ENCODE data around the gene BSG. TPM values are rescaled to one million over a fixed set of nuclear protein-coding genes. Genes with fewer than 3 reads are reported as not detected.

The BSG gene
- polyA plus RNA-seq, 1 donor from 2014 or later: 209 TPM

DNA sequence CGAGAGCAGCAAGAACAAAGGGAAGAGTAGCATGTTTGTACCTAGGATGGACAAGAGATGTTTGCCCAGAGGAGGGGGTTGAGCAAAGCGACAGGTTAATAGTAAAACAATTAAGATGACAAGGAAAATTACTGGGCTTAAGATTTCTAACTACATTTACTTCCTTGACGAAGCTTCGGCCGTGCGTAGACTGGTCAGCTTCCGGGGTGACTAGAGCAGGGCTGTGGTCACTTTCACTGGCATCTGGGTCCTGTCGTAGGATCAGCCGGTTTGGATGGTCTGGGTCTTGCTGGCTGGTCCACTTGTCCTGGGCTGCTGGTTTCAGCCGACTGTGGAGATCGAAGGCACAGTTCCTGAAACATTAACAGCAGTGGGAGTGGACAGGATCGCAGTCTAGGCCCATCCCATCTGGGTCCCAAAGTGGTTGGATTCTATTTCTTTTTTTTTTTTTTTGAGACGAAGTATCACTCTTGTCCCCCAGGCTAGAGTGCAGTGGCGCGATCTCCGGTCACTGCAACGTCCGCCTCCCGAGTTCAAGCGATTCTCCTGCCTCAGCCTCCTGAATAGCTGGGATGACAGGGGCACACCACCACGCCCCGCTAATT is 5.0 kb upstream of the BSG start:
- TF ChIP-seq MXI1 (conservative IDR thresholded peaks at IDR 0.05; ENCODE audit: poor library complexity, severe bottlenecking): no peak
- TF ChIP-seq SMC3 (conservative IDR thresholded peaks at IDR 0.05; ENCODE audit: poor library complexity): no peak
- no peak for TF ChIP-seq POLR2AphosphoS5 (IDR thresholded peaks at IDR 0.05)
- no peak for TF ChIP-seq RAD21 (conservative IDR thresholded peaks at IDR 0.05)
- TF ChIP-seq, protein P1, sequence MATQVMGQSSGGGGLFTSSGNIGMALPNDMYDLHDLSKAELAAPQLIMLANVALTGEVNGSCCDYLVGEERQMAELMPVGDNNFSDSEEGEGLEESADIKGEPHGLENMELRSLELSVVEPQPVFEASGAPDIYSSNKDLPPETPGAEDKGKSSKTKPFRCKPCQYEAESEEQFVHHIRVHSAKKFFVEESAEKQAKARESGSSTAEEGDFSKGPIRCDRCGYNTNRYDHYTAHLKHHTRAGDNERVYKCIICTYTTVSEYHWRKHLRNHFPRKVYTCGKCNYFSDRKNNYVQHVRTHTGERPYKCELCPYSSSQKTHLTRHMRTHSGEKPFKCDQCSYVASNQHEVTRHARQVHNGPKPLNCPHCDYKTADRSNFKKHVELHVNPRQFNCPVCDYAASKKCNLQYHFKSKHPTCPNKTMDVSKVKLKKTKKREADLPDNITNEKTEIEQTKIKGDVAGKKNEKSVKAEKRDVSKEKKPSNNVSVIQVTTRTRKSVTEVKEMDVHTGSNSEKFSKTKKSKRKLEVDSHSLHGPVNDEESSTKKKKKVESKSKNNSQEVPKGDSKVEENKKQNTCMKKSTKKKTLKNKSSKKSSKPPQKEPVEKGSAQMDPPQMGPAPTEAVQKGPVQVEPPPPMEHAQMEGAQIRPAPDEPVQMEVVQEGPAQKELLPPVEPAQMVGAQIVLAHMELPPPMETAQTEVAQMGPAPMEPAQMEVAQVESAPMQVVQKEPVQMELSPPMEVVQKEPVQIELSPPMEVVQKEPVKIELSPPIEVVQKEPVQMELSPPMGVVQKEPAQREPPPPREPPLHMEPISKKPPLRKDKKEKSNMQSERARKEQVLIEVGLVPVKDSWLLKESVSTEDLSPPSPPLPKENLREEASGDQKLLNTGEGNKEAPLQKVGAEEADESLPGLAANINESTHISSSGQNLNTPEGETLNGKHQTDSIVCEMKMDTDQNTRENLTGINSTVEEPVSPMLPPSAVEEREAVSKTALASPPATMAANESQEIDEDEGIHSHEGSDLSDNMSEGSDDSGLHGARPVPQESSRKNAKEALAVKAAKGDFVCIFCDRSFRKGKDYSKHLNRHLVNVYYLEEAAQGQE (IDR thresholded peaks at IDR 0.05; ENCODE audit: borderline replicate concordance): no peak
- no peak for TF ChIP-seq EZH2 (IDR thresholded peaks at IDR 0.05; ENCODE audit: borderline replicate concordance, insufficient read depth, low read length, poor library complexity, severe bottlenecking)
- no peak for TF ChIP-seq EP300 (conservative IDR thresholded peaks at IDR 0.05; ENCODE audit: poor library complexity, severe bottlenecking)
- TF ChIP-seq TAF1 (IDR thresholded peaks at IDR 0.05; ENCODE audit: low read depth): no peak
- TF ChIP-seq, protein P2, sequence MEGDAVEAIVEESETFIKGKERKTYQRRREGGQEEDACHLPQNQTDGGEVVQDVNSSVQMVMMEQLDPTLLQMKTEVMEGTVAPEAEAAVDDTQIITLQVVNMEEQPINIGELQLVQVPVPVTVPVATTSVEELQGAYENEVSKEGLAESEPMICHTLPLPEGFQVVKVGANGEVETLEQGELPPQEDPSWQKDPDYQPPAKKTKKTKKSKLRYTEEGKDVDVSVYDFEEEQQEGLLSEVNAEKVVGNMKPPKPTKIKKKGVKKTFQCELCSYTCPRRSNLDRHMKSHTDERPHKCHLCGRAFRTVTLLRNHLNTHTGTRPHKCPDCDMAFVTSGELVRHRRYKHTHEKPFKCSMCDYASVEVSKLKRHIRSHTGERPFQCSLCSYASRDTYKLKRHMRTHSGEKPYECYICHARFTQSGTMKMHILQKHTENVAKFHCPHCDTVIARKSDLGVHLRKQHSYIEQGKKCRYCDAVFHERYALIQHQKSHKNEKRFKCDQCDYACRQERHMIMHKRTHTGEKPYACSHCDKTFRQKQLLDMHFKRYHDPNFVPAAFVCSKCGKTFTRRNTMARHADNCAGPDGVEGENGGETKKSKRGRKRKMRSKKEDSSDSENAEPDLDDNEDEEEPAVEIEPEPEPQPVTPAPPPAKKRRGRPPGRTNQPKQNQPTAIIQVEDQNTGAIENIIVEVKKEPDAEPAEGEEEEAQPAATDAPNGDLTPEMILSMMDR (IDR thresholded peaks at IDR 0.05; ENCODE audit: poor library complexity, severe bottlenecking): no peak
- H3K27ac ChIP-seq (ENCODE audit: low read length): no peak overlapping the region
- no peak overlapping the region for H2AFZ ChIP-seq (ENCODE audit: low read depth, low read length)
- H3K79me2 ChIP-seq (replicated peaks; ENCODE audit: insufficient read depth, low read length): no peaks in the 10 kb centered on the region
- no peaks in the 10 kb centered on the region for H4K20me1 ChIP-seq (ENCODE audit: insufficient read depth)
- H3K9ac ChIP-seq (ENCODE audit: low read length): no peak overlapping the region
- H3K4me3 ChIP-seq (ENCODE audit: low read length): no peak overlapping the region
- H3K27me3 ChIP-seq (ENCODE audit: insufficient read depth, low read depth, low read length): no peaks in the 10 kb centered on the region
- no peaks in the 10 kb centered on the region for H3K36me3 ChIP-seq (ENCODE audit: insufficient read depth, low read length)
- H3K9me2 ChIP-seq (ENCODE audit: insufficient read depth, low read length): no peaks in the 10 kb centered on the region
- H3F3A ChIP-seq (ENCODE audit: insufficient read depth, low read length, poor library complexity, severe bottlenecking): no peaks in the 10 kb centered on the region
- no peaks in the 10 kb centered on the region for H3K9me3 ChIP-seq (ENCODE audit: low read length)
- no peak overlapping the region for H3K4me2 ChIP-seq (ENCODE audit: low read length)

DNA sequence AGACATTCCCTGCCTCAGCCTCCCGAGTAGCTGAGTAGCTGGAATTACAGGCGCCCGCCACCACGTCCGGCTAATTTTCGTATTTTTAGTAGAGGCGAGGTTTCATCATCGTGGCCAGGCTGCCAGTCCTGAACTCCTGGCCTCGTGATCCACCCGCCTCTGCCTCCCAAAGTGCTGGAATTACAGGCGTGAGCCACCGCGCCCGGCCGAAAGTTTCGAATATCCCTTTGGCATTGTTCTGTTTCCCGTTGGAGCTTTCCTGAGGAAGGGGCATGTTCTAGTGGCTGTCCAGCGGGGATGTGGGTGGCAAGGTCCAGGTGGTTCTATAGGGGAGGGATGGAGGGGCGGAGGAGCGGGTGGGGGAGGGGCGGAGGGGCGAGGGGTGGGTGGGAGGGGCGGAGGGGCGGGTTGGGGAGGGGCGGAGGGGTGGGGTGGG is 2.1 kb upstream of the BSG start:
- Histone ChIP-seq H3K36me3 (ENCODE audit: insufficient read depth, low read length) (no peaks in the 10 kb centered on the region), H3K4me3 (ENCODE audit: low read length) (no peak overlapping the region), H4K20me1 (ENCODE audit: insufficient read depth) (no peaks in the 10 kb centered on the region), H3K9me3 (ENCODE audit: low read length) (no peaks in the 10 kb centered on the region), H3K9ac (ENCODE audit: low read length) (no peak overlapping the region), H3K9me2 (ENCODE audit: insufficient read depth, low read length) (no peaks in the 10 kb centered on the region), H2AFZ (ENCODE audit: low read depth, low read length) (no peak overlapping the region), H3K79me2 (replicated peaks; ENCODE audit: insufficient read depth, low read length) (peaks cover 25% of the 10 kb centered on the region), H3K27me3 (ENCODE audit: insufficient read depth, low read depth, low read length) (no peaks in the 10 kb centered on the region), H3F3A (ENCODE audit: insufficient read depth, low read length, poor library complexity, severe bottlenecking) (no peaks in the 10 kb centered on the region), H3K27ac (ENCODE audit: low read length) (no peak overlapping the region), H3K4me2 (ENCODE audit: low read length) (no peak overlapping the region)
- TF ChIP-seq EP300 (conservative IDR thresholded peaks at IDR 0.05; ENCODE audit: poor library complexity, severe bottlenecking): no peak
- TF ChIP-seq, protein P2 (IDR thresholded peaks at IDR 0.05; ENCODE audit: poor library complexity, severe bottlenecking): no peak
- no peak for TF ChIP-seq RAD21 (conservative IDR thresholded peaks at IDR 0.05)
- no peak for TF ChIP-seq EZH2 (IDR thresholded peaks at IDR 0.05; ENCODE audit: borderline replicate concordance, insufficient read depth, low read length, poor library complexity, severe bottlenecking)
- no peak for TF ChIP-seq TAF1 (IDR thresholded peaks at IDR 0.05; ENCODE audit: low read depth)
- TF ChIP-seq, protein P1 (IDR thresholded peaks at IDR 0.05; ENCODE audit: borderline replicate concordance): no peak
- no peak for TF ChIP-seq POLR2AphosphoS5 (IDR thresholded peaks at IDR 0.05)
- TF ChIP-seq MXI1 (conservative IDR thresholded peaks at IDR 0.05; ENCODE audit: poor library complexity, severe bottlenecking): no peak
- TF ChIP-seq SMC3 (conservative IDR thresholded peaks at IDR 0.05; ENCODE audit: poor library complexity): no peak

Data from neural cell (in vitro differentiated cells).